Peyer's patch (tissue), 4 donors: ENCODE measurements around the gene REPS1. TPM values are rescaled to one million over a fixed set of nuclear protein-coding genes. Genes with fewer than 3 reads are reported as not detected.

ENCODE experiments used
- DNase-seq, 3 donors: peaks; one replicate each; pipeline ENCODE4 v3.0.0-alpha.2; 2017 to 2019
- H3K27ac ChIP-seq, 4 donors: fragments of 200-600 bp; sonication (generic); one replicate each; pipeline ENCODE4 v1.5.1; 2016 to 2019
- H3K27me3 ChIP-seq, 2 donors: fragments of 200-600 bp; sonication (generic); one replicate each; pipeline ENCODE4 v1.5.1; 2019
- H3K36me3 ChIP-seq, 3 donors: fragments of 200-600 bp; sonication (generic); one replicate each; pipeline ENCODE4 v1.5.1; 2016 to 2019
- H3K4me1 ChIP-seq, 4 donors: fragments of 200-600 bp; sonication (generic); one replicate each; pipeline ENCODE4 v1.5.1; 2016 to 2019
- H3K4me3 ChIP-seq, 4 donors: fragments of 200-600 bp; sonication (generic); 1 replicate in 3 of 4; 2 replicates in 1 of 4; pipeline ENCODE4 v1.5.1; 2016 to 2019; ENCODE audit warnings: mild to moderate bottlenecking in 1 of 4
- H3K9me3 ChIP-seq, 4 donors: fragments of 200-600 bp; sonication (generic); one replicate each; pipeline ENCODE4 v1.5.1; 2016 to 2019; ENCODE audit warnings: mild to moderate bottlenecking in 1 of 4
- CTCF ChIP-seq, 6 experiments: fragments of 450-650 bp in 4 of 6; fragments of 200-600 bp in 2 of 6; sonication (generic) in 1 of 6; IDR thresholded peaks; one replicate each; pipeline ENCODE4 v1.5.1; 2017 to 2019; ENCODE audit warnings: antibody characterized with exemption in 6 of 6, mild to moderate bottlenecking in 3 of 6, moderate library complexity in 1 of 6
- POLR2A ChIP-seq, 2 donors: fragments of 450-650 bp; IDR thresholded peaks; one replicate each; pipeline ENCODE4 v1.5.1; 2017; ENCODE audit warnings: antibody characterized with exemption in 2 of 2, mild to moderate bottlenecking in 2 of 2, moderate library complexity in 2 of 2
- total RNA-seq, 4 donors: library from RNA; depleted of rRNA; stranded (reverse); fragments of >200 nt; gene quantifications; one replicate each; pipeline ENCODE4 v1.1.0, GENCODE V29; 2016

REPS1 gene
- total RNA-seq, 4 donors from 2014 or later, result 26.8 to 90.4 (median 61.5) TPM

GRCh38 chr6:138925806-138926205 is 62.2 kb downstream of the REPS1 start:
- no peaks in the 10 kb centered on the region for H3K9me3 ChIP-seq
- no peaks in the 10 kb centered on the region for H3K27me3 ChIP-seq
- no peak overlapping the region for H3K27ac ChIP-seq
- H3K4me1 ChIP-seq, result no peaks in the 10 kb centered on the region
- H3K36me3 ChIP-seq, result peaks cover 0 to 11% (median 0%) of the 10 kb centered on the region in 3 donors
- TF ChIP-seq POLR2A (IDR thresholded peaks at IDR 0.05), result no peak
- no peak for TF ChIP-seq CTCF (IDR thresholded peaks at IDR 0.05)
- DNase-seq, result no peak
- no peak overlapping the region for H3K4me3 ChIP-seq

DNA sequence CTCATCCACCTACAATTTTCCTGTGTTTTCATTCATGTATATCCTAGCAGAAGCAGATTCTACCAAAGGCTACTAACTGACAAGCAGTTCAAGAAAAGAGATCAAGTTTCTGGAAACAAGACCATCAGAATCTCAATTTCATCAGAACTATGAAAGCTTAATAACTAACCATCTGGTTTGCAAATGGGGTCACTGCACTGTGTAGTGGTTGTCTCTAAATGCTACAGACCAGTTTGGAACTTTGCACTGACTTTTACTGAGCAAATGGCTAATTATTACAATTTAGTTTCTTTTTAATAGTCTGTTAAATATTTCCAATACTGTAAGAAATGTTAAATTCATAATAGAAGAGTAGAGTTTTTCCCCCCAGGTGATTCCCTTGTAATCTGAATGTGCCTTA is 64.5 kb downstream of the REPS1 start:
- no peaks in the 10 kb centered on the region for H3K9me3 ChIP-seq
- H3K27ac ChIP-seq, result no peak overlapping the region
- peaks cover 0 to 17% (median 0%) of the 10 kb centered on the region in 3 donors for H3K36me3 ChIP-seq
- no peak overlapping the region for H3K4me3 ChIP-seq
- no peaks in the 10 kb centered on the region for H3K4me1 ChIP-seq
- no peak for TF ChIP-seq POLR2A (IDR thresholded peaks at IDR 0.05)
- no peak for DNase-seq
- no peaks in the 10 kb centered on the region for H3K27me3 ChIP-seq

DNA sequence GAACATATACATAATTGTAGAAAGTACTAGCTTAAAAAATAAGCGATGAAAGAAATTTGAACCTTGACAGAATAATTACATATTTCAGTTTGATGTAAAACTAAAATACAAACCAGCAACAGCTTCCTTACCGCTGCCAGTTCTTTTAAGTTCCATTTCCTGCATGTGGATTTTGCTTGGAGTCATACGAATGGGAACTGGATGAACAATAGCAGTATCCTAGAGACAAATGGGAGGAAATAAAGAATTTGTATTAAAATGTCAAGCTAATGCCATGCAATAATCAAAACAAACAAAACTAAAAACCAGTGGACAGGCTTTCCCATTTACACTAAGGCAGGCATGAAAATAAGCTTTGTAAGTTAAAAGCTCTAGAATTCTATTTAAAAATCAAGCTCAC is 67.1 kb downstream of the REPS1 start:
- TF ChIP-seq CTCF (IDR thresholded peaks at IDR 0.05) (no peak), POLR2A (IDR thresholded peaks at IDR 0.05) (no peak)
- Histone ChIP-seq H3K36me3 (peaks cover 0 to 32% (median 0%) of the 10 kb centered on the region in 3 donors), H3K27ac (no peak overlapping the region), H3K4me3 (no peak overlapping the region), H3K4me1 (no peaks in the 10 kb centered on the region), H3K27me3 (no peaks in the 10 kb centered on the region), H3K9me3 (no peaks in the 10 kb centered on the region)
- DNase-seq, result no peak

DNA sequence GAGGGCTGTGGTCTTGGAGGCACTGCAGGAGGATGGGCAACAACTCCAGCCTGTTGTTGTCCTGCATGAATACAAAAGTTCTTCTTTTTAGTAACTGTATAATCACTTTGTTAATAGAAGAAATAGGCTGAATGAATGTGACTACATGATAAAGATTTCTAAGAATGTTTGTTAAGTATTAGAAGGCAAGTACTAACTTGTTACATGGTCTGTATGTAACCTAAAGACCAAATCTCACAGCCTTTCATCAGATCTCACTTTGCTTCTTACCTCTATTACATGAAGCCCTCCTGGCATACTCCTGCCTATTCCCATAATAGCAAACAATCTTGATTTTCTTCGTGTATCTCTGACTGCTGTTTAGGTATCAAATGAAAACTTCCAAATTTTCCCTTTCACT is 73.4 kb downstream of the REPS1 start:
- H3K27me3 ChIP-seq, result no peaks in the 10 kb centered on the region
- DNase-seq, result no peak
- peaks cover 0 to 78% (median 2%) of the 10 kb centered on the region in 3 donors for H3K36me3 ChIP-seq
- no peak for TF ChIP-seq POLR2A (IDR thresholded peaks at IDR 0.05)
- TF ChIP-seq CTCF (IDR thresholded peaks at IDR 0.05), result no peak
- no peaks in the 10 kb centered on the region for H3K4me1 ChIP-seq
- H3K4me3 ChIP-seq, result no peak overlapping the region
- H3K9me3 ChIP-seq, result no peaks in the 10 kb centered on the region
- no peak overlapping the region for H3K27ac ChIP-seq

DNA sequence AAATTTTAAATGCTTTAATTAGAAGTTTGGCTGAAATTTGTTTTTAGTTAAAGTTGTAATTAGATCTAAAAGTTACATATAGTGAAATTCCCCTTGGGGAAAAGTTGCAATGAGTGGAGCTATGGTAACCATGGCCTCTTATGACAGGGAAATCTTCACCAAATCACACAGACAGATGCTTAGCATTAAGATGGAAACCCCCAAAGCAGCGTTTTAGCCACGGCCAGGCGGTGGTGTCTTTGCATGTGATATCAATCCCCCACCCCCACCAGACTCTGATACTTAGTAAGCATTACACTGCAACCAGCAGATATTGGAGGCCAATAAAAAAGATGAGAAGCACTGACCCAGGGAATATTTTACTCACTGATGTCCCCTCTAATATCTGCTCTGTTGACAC is 75.7 kb downstream of the REPS1 start:
- no peak for DNase-seq
- Histone ChIP-seq H3K4me3 (no peak overlapping the region), H3K4me1 (no peaks in the 10 kb centered on the region), H3K36me3 (peaks cover 0 to 89% (median 2%) of the 10 kb centered on the region in 3 donors), H3K27me3 (no peaks in the 10 kb centered on the region), H3K9me3 (no peaks in the 10 kb centered on the region), H3K27ac (no peak overlapping the region)
- TF ChIP-seq POLR2A (IDR thresholded peaks at IDR 0.05) (no peak), CTCF (IDR thresholded peaks at IDR 0.05) (no peak)

DNA sequence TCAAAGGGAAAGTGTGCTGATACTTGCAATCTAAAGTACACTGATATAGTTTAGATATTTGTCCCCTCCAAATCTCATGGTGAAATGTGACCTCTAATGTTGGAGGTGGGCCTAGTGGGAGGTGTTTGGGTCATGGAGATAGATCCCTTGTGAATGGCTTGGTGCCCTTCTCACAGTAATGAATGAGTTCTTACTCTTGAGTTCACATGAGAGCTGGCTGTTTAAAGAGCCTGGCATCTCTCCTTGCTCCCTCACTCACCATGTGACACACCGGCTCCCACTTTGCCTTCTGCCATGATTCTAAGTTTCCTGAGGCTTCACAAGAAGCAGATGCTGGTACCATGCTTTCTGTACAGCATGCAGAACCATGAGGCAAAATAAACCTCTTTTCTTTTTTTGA is 78.1 kb downstream of the REPS1 start:
- Histone ChIP-seq H3K4me3 (no peak overlapping the region), H3K27me3 (no peaks in the 10 kb centered on the region), H3K4me1 (no peaks in the 10 kb centered on the region), H3K9me3 (no peaks in the 10 kb centered on the region), H3K27ac (no peak overlapping the region), H3K36me3 (peaks cover 0 to 81% (median 2%) of the 10 kb centered on the region in 3 donors)
- TF ChIP-seq POLR2A (IDR thresholded peaks at IDR 0.05), result no peak
- no peak for TF ChIP-seq CTCF (IDR thresholded peaks at IDR 0.05)
- DNase-seq, result no peak
